Astrocyte (in vitro differentiated cells and primary cell): ENCODE data around the gene FAM117A.

Source experiments
- CTCF ChIP-seq: IDR thresholded peaks from 2 replicates; pipeline ENCODE4 v1.5.1; 2011; ENCODE audit warnings: low read depth, mild to moderate bottlenecking, inconsistent platforms, low read length, moderate library complexity; ENCODE audit not compliant: insufficient read depth
- EZH2 ChIP-seq: IDR thresholded peaks from 2 replicates; pipeline ENCODE4 v1.6.1; 2012; ENCODE audit warnings: mild to moderate bottlenecking, low read length, inconsistent platforms; ENCODE audit not compliant: insufficient read depth

GRCh38 chr17:49787884-49788477 lies 24.1 kb upstream of the FAM117A start:
- no peak for TF ChIP-seq CTCF
- TF ChIP-seq EZH2: no peak
